Central memory CD4-positive, alpha-beta T cell (primary cell): ENCODE results near the gene MZT2B.
"Not testable (repeated sequence)": the region's sequence is repeated elsewhere in the genome, so short reads cannot be mapped to it uniquely, and the experiment has no call there.

Source experiments
- DNase-seq: peaks from one replicate; pipeline ENCODE4 v3.0.0; 2022

The MZT2B gene

DNA sequence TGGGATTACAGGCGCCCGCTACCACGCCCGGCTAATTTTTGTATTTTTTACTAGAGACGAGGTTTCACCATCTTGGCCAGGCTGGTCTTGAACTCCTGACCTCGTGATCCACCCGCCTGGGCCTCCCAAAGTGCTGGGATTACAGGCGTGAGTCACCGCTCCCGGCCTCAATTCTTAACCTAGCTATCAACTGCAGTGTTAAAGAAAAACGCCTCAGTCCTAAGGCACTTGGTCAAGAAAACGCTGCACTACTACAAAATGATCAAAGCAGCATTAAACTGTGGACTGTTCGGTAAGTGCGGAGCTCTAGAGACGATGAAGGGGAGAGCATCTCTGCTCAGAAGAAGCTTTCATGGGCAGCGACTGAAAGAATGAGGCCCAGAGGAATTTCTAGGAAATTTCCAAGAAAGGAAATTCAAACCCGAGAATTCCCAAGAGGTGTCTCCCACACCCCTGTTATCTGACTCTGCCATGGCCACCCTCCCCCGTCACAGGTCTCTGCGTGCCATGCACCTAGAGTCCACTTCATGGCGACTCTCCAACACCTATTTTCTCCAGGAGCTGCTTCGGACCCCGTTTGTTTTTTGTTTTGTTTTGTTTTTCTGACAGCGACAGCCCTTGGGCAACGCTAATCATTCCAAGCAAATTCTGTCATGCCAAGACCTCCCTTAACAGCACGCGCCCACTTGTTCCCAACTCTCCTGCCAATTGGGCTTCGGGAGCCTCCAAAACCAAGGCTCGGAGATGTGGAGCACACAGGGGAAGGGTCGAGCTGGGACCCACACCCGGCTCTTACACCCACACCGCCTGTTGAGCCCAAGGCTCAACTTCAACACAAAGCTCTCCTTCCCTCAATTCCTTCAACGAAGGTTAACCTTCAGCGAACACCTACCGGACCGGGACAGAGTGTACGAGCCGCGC is 1.4 kb upstream of the MZT2B start:
- DNase-seq = not testable (repeated sequence)

- peak; percentile 98 for DNase-seq
Measured at GRCh38 chr2:130181325-130181879, 660 bp upstream of the MZT2B start, which contains the start of gene SMPD4. SMPD4 (minus strand) TSS chr2:130181602; CDS start chr2:130176592, 5,010 bp downstream.

DNA sequence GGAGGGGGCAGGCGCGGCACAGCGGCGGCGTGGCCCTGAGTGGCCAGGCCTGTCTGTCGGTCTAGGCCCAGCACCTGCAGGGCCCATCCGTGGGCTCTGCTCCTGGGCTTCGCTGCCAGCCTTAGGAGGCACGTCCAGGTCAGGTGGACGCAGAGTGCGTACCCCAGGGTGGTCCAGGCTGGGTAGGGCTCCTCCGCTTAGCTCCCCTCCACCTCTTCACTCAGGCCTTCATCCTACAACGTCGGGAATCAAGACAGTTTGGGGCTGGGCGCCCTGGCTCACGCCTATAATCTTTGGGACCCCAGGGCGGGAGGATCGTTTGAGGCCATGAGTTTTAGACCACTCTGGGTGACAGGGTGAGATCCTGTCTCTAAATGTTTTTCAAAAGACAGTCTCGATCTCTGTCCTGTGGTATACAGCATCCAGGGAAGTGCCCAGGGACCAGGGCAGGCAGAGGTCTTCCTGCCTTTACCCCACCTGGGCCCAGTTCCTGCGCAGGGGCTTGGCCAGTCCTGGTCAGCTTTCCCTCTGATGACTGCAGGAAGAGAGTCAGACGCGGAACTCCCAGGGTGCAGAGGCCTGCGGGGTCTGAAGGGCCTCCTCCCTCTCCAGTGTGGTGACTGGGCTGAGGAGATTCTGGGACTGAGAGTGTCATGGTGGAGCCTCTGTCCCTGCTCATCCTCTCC is 907 bp downstream of the MZT2B start:
- not testable (repeated sequence) for DNase-seq

DNA sequence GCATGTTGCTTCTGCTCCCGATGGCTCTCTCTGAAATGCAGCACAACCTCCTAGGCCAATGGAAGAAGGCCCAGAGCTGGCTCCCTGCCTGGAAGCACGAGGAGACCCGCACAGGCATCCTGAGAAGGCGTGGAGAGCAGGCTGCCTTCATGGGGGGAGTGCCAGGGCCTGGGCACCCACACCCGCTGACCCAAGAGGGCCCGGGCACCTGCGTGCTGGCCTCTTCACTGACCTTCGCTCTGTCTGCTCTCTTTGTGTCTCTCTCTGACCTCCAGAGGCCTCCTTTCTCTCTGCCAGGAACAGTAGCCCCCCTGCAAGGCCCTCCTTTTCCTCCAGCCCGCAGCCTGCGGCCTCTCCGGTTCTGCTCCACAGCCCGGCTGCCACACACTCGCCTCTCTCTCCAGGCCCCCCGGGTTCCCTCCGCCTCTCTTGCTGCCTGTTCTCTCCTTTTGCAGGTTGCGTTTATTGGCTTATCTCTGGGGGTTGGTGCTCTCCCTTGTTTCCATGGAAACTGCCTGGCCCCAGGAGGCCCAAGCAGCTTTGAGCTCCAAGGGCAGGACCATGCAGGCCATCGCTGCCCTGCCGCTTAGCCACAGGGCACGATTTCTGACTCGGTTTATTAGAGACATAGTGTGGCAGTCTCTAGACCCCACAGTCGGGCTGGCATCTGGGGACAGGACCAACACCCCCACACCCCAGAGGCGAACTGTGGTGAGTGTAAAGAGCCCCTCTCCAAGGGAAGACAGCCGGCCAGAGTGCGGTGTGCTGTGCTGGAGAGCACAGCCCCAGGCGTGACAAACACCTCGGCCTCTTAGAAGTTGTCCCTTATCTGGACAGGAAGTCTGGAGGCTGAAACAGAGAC is 1.7 kb downstream of the MZT2B start:
- no peak for DNase-seq

- DNase-seq = no peak
Measured at GRCh38 chr2:130185436-130185835, 3.4 kb downstream of the MZT2B start.

DNA sequence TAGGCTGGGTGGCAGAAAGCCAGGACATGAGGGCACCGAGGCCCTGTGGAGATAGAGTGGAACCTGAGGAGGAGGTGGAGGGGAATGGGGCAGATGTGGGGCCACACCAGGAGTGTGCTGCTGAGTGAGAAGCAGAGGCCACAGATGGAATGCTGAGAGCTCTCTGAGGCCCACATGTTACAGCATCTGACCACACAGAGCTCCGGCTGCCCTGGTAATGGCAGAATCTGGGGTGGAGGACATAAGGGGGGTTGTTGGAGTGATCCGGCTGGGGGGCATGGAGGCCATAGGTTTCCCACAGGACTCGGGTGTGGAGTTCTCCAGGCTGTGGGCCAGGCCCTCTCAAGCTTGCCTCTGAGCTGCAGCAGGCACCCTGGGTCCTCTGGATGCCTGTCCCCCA is 3.8 kb downstream of the MZT2B start:
- DNase-seq = no peak

DNA sequence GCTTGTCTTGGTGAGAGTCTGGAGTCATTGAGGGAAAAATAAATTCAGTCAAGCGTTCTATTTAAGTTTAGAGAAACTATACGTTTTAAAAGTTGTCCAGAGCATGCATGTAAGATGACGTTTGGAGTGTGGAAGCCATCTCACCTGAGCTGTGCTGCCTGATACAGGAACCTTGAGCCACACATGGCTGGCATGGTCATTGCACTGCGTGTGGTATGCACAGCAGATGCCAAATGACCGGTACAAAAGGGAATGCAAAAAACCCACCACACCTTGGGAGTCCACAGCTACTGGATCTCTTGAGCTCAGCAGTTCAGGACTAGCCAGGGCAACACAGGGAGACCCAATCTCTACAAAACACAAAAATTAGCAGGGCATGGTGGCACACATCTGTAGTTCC is 4.3 kb downstream of the MZT2B start:
- DNase-seq = no peak

GRCh38 chr2:130187268-130187667 is 5.2 kb downstream of the MZT2B start:
- no peak for DNase-seq

DNA sequence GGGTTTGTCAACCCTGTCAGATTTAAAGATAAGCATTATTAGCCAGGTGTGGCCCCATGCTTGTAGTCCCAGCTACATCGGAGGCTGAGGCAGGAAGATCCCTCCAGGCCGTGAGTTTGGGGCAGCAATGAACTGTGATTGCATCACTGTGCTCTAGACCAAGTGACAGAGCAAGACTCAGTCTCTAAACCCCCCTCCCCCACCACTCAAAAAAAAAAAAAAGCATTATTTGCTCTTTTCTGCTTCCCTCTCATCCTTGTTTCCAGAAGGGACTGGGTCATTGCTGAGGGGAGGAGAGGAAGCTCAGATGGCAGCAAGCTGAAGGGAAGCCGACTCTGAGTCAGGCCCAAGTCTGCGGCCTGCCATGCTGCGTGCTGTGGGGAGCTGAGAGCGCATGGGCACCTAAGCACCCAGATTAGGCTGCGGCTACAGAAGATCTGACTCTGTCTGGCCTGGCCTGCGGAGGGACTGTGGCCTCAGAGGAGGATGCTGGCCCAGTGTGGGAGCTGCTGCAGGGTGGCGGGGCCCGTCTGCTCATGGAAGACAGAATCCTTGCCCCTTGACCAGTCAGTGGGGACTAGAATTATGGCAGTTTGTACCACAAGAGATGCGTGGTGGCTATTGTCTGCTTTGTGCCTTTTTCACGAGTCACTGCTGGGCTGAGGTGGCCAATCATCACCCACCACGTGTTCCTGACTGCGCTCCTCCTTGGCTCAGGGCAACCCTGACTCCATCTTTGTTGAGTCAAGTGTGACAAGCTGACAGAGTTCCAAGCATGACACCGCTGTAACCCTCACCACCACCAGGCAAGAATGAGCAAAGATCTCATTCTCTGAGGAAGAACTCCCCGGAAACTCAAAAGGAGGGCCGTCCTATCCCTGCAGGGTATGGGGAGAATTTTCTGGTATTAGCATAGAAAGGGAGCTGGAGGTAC is 6.1 kb downstream of the MZT2B start:
- DNase-seq = not testable (repeated sequence)

DNA sequence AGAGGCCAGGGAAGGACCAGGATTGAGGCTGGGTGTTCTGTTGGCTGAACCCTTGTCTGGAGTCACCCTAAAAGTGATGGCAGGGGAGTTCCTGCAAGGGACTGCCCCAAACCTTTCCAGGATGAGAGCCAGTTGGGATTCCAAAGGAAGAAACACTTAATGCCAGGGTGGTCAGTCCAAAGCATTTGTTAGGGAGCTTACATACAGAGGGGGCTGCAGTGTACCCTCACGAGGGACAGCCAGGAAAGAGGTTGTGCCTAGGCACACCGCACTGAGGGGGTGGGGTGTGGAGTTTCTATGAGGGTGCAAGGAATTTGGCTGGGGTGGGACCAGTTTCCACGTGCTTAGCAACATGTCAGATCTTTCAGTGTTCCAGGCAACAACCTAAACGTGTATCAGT is 6.9 kb downstream of the MZT2B start:
- not testable (repeated sequence) for DNase-seq

- no peak for DNase-seq
Measured at GRCh38 chr2:130190237-130190636, 8.2 kb downstream of the MZT2B start.

GRCh38 chr2:130191319-130191718 is 9.3 kb downstream of the MZT2B start:
- DNase-seq = not testable (repeated sequence)

DNA sequence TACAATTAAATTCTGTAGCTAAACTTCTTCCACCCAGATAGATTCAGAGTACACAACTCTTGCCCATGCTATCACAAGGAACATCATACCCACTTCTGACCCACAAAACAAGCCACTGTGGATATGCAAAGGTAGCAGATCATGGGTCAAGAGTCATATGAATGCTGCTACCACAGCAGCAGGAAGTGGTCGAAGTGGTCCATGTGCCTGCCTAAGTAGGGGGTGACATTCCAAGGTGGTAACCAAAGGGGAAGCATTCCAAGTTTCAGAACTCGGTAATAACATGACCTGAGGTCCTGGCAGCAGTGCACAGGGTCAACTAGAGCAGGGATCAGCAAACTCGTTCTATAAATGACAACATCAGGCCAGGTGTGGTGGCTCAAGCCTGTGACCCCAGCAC is 10.4 kb downstream of the MZT2B start:
- not testable (repeated sequence) for DNase-seq

GRCh38 chr2:130193824-130194223 is 11.8 kb downstream of the MZT2B start:
- not testable (repeated sequence) for DNase-seq

- not testable (repeated sequence) for DNase-seq
Measured at GRCh38 chr2:130195089-130195635, 13.1 kb downstream of the MZT2B start.

DNA sequence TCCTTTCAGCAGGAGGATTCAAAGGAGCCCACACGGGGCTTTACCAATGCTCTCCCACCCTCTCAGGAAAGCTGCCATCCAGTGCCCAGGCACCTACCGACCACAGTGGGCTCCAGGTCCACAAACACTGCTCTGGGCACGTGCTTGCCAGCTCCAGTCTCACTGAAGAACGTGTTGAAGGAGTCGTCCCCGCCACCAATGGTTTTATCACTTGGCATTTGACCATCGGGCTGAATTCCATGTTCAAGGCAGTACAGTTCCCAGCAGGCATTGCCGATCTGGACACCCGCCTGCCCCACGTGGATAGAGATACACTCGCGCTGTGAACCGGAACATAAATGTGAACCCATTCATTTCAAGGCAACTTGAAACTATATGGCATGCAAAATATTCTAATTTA is 14.0 kb downstream of the MZT2B start:
- not testable (repeated sequence) for DNase-seq

GRCh38 chr2:130198343-130198742 is 16.3 kb downstream of the MZT2B start, which contains the start of gene TUBA3E:
TUBA3E (minus strand) TSS chr2:130198439; CDS start chr2:130198360, 79 bp downstream.
- DNase-seq = no peak

DNA sequence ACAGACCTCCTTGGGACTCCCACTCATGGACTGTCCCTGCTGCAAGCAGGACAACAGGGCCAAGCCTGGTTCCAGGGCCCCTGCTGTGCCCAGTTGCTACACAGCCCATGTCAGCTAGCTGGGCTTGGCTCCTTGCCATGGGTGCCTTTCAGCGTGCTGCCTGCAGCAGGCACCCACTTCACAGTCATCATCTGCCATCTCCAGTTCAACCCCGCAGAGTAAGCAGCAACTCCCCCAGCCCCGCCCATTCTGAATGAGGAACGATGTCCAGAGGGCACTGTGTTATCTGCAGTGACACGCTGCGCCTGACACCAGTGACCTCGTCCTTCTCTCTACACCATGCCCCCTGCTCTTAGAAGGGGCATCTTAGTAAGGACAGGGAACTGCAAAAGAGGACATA is 20.5 kb downstream of the MZT2B start:
- not testable (repeated sequence) for DNase-seq

- DNase-seq = not testable (repeated sequence)
Measured at GRCh38 chr2:130203150-130203549, 21.1 kb downstream of the MZT2B start.

GRCh38 chr2:130207051-130207450 is 25.0 kb downstream of the MZT2B start:
- DNase-seq = not testable (repeated sequence)

GRCh38 chr2:130219147-130219546 is 37.1 kb downstream of the MZT2B start:
- DNase-seq = not testable (repeated sequence)
